Subcutaneous adipose tissue (tissue), 4 donors: ENCODE measurements around the gene ANO2. TPM values are rescaled to one million over a fixed set of nuclear protein-coding genes. Genes with fewer than 3 reads are reported as not detected.

Source experiments
- total RNA-seq, 4 donors: library from RNA; depleted of rRNA; stranded (reverse); fragments of >200 nt; gene quantifications; one replicate each; pipeline ENCODE4 v1.1.0, GENCODE V29; 2016
- TF ChIP-seq, protein P1 (sequence below): fragments of 450-650 bp; IDR thresholded peaks from one replicate; pipeline ENCODE4 v1.5.1; 2016; ENCODE audit warnings: low read depth, mild to moderate bottlenecking, control low read depth, antibody characterized with exemption, moderate library complexity

Gene ANO2
- total RNA-seq, 4 donors from 2014 or later = 9.3 to 69.3 (median 21.8) TPM

DNA sequence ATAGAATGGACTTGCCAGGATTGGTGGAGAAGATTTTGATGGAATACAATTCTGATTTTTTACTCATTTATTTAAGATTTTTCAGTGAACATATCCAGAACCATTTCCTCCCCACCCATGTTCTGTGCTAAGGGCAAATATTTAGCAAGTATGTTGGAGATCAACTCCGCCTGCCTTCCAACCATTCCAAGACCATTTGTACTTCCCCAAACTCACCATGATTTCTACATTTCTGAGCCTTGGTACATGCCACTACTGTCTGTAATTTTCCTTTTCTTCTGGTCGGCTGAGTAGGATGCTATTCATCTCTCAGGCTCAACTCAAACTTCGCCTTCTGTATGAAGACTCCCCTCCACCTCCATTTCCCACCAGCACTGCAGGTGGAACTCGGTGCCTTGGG lies 362.5 kb downstream of the ANO2 start:
- TF ChIP-seq, protein P1, sequence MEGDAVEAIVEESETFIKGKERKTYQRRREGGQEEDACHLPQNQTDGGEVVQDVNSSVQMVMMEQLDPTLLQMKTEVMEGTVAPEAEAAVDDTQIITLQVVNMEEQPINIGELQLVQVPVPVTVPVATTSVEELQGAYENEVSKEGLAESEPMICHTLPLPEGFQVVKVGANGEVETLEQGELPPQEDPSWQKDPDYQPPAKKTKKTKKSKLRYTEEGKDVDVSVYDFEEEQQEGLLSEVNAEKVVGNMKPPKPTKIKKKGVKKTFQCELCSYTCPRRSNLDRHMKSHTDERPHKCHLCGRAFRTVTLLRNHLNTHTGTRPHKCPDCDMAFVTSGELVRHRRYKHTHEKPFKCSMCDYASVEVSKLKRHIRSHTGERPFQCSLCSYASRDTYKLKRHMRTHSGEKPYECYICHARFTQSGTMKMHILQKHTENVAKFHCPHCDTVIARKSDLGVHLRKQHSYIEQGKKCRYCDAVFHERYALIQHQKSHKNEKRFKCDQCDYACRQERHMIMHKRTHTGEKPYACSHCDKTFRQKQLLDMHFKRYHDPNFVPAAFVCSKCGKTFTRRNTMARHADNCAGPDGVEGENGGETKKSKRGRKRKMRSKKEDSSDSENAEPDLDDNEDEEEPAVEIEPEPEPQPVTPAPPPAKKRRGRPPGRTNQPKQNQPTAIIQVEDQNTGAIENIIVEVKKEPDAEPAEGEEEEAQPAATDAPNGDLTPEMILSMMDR = no peak

DNA sequence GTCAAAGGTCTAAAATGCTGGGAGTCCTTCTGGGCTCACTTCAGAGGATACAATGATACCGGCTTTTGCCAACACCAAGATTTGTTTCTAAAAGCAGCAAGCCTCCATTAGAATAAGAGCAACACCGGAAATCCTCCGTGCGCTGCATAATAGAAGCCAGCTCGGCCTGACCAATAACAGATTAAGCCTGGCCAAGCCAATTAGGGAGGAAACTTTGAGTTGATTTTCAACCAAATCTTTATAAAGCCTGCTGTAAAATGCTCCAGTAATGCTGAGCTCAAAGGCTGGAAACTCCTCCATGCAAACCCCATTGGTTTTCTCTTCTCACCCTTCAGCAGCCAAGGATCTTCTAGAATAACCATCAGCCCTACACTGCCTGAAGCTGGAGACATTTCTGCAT lies 363.0 kb downstream of the ANO2 start:
- TF ChIP-seq, protein P1 = no peak

GRCh38 chr12:5581616-5582015 lies 363.4 kb downstream of the ANO2 start:
- TF ChIP-seq, protein P1 = no peak

- TF ChIP-seq, protein P1 = no peak
These were observed 364.0 kb downstream of the ANO2 start for GRCh38 chr12:5581019-5581418.

GRCh38 chr12:5578775-5579174 lies 366.3 kb downstream of the ANO2 start:
- TF ChIP-seq, protein P1 = no peak

GRCh38 chr12:5577741-5578140 lies 367.3 kb downstream of the ANO2 start:
- TF ChIP-seq, protein P1 = no peak

- TF ChIP-seq, protein P1 = no peak
These were observed 367.8 kb downstream of the ANO2 start for GRCh38 chr12:5577211-5577612.
